GM21576 (cell line): ENCODE measurements around the gene TEKT5.
"Not testable (repeated sequence)": the region's sequence is repeated elsewhere in the genome, so short reads cannot be mapped to it uniquely, and the experiment has no call there.

Experiments
- ATAC-seq: cut with Tn5 transposase; IDR thresholded peaks from one replicate; pipeline ENCODE4 v1.9.1; 2021; ENCODE audit warnings: mild to moderate bottlenecking, moderate library complexity; ENCODE audit not compliant: unreplicated experiment

The TEKT5 gene

GRCh38 chr16:10661737-10662136 is 33.0 kb downstream of the TEKT5 start:
- no peak for ATAC-seq

- no peak for ATAC-seq
Measured at GRCh38 chr16:10660950-10661635, 33.6 kb downstream of the TEKT5 start.

DNA sequence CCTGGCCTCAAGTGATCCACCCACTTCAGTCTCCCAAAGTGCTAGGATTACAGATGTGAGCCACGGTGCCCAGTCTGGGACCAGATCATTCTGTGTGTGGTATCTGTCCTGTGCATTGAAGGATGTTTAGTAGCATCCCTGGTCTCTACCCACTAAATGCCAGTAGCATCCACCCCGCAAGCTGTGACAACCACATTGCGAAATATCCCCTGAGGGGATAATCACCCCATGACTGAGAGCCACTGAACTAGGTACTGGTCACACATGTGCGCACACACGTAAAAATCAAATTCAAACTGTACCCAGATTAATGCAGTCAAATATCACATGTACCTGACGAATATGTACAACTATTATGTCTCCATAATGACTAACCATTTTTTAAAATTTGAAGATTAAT is 35.8 kb downstream of the TEKT5 start:
- no peak for ATAC-seq

DNA sequence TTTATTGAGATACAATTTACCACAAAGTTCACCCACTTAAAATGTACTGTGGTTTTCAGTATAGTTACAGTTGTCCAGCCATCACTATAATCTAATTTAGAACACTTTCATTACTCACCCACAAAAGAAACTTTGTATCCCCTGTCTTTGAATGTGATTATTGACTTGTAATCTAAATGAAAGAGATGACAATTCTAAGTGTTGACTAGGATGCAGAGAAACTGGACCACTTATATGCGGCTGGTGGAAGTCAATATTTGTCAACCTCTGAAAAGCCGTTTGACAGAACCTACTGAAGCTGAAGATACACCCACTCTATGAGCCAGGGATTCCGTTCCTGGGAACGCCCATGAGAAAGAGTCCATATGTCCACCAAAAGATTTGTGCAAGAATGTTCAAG is 36.8 kb downstream of the TEKT5 start:
- no peak for ATAC-seq

DNA sequence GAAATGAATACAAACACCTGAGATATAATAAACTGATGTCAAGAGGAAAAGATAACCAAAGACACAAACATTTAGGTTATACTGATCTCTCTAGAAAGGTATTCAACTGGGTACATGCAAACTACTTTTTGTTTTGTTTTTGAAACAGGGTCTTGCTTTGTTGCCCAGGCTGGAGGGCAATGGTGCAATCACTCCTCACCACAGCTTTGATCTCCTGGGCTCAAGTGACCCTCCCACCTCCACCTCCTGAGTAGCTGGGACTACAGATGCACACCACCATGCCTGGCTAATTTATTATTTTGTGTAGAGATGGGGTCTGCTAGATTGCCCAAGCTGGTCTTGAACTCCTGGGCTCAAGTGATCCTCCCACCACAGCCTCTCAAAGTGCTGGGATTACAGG is 38.1 kb downstream of the TEKT5 start:
- no peak for ATAC-seq

DNA sequence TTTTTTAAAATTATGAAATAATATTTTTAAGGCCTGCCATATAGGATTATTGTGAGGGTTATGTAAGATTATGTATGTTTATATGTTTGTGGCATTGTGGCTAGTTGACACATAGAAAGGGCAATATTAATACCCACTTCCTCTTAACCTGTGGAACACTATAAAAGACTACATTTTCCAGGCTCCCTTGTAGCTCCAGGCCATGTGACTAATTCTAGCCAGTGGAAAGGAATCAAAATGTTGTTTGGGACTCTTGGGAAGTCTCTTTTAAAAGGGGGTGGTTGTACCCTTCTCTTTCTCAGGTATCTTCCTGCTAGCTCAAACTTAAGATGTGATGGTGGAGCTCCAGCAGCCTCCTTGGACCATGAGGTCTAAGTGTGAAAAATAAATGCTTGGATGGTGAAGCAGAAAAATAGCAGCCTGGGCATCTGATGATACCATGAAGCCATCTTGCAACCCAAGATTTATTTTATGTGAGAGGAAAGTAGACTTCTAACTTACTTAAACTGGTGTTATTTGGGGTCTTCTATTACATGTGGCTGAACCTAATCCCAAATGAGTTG is 39.2 kb downstream of the TEKT5 start:
- no peak for ATAC-seq

DNA sequence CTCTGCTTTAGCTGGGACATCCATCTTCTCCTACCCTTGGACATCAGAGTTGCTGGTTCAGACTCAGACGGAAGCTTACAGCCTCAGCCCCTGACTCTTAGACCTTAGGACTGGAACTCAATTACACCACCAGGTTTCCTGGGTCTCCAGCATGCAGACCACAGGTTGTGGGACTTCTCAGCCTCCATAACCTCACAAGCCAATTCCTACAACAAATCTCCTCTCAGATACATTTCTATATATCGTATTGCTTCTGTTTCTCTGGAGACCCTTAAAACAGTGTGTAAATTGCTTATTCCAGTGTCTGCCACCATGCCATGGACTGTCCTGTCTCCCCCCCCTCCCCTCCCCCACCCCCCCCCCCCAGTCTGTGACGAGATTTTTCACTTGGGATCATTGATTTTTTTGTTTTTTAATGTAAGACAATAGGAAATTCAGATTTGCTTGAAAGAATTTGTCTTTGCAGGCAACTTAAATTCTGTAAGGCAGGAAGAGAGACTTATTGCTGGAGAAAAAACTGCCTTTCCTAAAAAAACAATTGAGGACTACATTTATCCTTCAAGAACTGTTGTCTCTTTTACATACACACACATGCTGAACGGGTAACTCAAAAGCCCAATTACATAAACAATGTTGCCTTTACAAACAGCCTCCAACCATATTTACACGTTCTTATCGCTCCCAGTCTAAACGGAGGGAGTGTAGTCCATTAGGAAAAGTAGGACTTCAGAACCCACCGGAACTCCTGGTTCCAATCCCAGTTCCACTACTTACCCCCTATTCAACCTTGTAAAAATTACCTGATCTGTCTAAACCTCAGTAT is 39.9 kb downstream of the TEKT5 start:
- ATAC-seq = no peak

GRCh38 chr16:10652730-10653590 is 41.8 kb downstream of the TEKT5 start:
- no peak for ATAC-seq

DNA sequence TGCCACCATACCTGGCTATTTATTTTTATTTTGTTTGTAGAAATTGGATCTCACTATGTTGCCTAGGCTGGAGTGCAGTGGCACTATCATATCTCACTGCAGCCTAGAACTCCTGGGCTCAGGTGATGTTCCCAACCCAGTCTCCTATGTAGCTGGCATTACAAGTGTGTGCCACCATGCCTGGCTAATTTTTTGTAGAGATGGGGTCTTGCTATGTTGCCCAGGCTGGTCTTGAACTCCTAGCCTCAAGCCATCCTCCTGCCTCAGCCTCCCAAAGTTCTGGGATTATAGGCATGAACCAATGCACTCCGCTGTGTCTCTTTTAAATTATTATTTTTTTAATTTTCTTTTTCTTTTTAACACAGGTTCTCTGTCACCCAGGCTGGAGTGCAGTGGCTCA is 45.6 kb downstream of the TEKT5 start:
- not testable (repeated sequence) for ATAC-seq

DNA sequence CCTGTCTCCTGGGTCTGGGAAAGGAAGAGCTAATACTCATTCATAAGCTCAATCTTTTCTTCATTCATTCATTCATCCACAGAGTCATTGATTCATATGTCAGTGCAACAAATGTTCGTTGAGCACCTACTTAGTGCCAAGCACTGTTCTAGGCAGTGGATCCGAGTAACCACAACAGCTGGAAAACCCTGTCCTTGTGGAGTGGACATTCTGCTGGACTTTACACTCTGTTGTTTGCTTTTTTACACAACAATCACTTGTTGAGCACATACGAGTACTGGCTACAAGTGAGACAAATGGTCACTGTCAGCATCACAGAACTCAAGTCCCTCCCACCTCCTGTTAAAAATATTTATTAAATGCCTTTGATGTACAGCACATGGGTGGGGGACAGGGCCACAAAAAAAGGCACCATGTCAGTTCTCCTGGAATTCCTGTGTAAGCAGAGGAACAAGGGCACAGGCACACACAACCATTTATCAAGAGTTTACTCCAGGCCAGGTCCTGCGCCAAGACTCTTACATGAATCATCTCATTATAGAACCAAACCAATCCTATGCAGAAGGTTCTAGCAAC is 46.9 kb downstream of the TEKT5 start:
- ATAC-seq = no peak

DNA sequence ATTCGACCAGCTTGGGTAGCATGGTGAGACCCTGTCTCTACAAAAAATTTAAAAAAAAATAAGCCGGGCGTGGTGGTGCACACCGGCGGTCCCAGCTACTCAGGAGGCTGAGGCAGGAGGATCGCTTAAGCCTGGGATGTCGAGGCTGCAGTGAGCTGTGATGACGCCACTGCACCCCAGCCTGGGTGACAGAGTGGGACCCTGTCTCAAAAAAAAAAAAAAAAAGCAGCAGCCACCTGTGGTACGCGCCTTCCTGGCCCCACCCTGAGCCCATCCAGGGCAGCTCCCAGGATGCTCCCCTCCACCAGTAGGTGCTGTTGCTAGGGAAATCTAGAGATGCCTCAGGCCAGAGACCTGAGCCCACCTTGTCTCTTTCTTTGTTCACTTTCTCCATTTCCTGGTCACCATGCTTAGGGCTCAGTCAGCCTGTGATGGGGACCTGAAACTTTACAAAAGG is 47.4 kb downstream of the TEKT5 start:
- ATAC-seq = no peak

GRCh38 chr16:10646581-10647263 is 48.0 kb downstream of the TEKT5 start:
- ATAC-seq = no peak

DNA sequence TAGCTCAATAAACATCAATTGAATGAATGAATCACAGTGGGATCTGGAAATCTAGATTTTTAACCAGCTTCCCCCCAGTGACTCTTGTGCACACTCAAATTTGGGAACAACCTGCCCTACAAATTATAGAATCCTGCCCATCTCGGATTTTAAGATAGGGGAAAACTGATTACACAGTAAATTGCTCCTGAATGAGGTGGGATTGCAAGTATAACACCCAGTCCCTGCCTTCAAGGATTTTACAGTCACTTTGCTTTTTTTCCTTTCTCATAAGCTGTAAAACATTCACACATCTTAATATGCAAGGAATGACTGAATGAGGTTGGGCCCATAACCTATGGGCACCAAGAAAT is 48.5 kb downstream of the TEKT5 start:
- no peak for ATAC-seq

GRCh38 chr16:10644092-10644491 is 50.6 kb downstream of the TEKT5 start:
- ATAC-seq = no peak

GRCh38 chr16:10642964-10643363 is 51.8 kb downstream of the TEKT5 start:
- no peak for ATAC-seq

GRCh38 chr16:10641953-10642949 is 52.5 kb downstream of the TEKT5 start:
- no peak for ATAC-seq

DNA sequence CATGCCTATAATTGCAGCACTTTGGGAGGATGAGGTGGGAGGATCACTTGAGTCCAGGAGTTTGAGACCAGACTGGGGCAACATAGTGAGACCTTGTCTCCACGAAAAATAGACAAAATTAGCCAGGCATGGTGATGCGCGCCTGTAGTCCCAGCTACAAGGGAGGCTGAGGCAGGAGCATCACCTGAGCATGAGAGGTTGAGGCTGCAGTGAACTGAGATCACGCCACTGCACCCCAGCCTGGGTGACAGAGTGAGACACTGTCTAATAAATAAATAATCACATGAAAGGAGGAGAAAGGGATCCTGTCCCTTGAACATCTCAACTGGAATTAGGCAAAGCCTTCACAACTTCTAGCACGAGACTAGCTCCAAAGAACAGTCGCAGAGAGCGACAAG is 53.2 kb downstream of the TEKT5 start:
- ATAC-seq = no peak

- ATAC-seq = no peak
Measured at GRCh38 chr16:10640934-10641333, 53.8 kb downstream of the TEKT5 start.

DNA sequence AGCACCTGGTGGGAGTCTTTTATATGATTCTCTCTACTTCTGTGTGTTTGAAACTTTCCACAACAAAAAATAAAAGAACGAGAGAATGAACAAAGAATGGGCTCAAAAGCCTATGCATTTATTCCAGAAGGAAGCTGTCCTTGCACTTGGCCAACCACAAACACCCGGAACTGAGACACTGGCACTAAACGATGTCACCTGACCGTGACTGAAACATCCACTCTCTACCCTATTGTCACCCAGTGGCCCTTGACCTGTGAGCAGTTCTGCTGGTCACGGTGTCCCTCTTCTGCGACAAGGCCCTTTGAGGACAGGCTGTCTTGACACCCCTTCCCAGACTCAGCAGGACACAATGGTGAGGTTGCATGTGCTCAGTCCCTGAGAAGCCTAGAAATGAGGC is 56.6 kb downstream of the TEKT5 start:
- no peak for ATAC-seq
